ENCODE results near the gene NRF1. TPM values are rescaled to one million over a fixed set of nuclear protein-coding genes. Genes with fewer than 3 reads are reported as not detected.

Gene NRF1
- polyA plus RNA-seq, 1 experiment, result 13.3 TPM

GRCh38 chr7:129723679-129724078 lies 112.2 kb downstream of the NRF1 start:
- no peaks in the 10 kb centered on the region for H3K27me3 ChIP-seq (ENCODE audit: control insufficient read depth, insufficient read depth, low read length)
- DNase-seq (ENCODE audit: low read depth), result no peak
- ChIA-PET POLR2A (no interaction called here), CTCF (no interaction called here)
- TF ChIP-seq, protein P1, sequence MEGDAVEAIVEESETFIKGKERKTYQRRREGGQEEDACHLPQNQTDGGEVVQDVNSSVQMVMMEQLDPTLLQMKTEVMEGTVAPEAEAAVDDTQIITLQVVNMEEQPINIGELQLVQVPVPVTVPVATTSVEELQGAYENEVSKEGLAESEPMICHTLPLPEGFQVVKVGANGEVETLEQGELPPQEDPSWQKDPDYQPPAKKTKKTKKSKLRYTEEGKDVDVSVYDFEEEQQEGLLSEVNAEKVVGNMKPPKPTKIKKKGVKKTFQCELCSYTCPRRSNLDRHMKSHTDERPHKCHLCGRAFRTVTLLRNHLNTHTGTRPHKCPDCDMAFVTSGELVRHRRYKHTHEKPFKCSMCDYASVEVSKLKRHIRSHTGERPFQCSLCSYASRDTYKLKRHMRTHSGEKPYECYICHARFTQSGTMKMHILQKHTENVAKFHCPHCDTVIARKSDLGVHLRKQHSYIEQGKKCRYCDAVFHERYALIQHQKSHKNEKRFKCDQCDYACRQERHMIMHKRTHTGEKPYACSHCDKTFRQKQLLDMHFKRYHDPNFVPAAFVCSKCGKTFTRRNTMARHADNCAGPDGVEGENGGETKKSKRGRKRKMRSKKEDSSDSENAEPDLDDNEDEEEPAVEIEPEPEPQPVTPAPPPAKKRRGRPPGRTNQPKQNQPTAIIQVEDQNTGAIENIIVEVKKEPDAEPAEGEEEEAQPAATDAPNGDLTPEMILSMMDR (IDR thresholded peaks at IDR 0.05; ENCODE audit: insufficient read depth, low read depth, low read length), result no peak
- no peak overlapping the region for H3K4me3 ChIP-seq (ENCODE audit: low read depth, low read length)
- peaks cover 4% of the 10 kb centered on the region for H3K36me3 ChIP-seq (ENCODE audit: control insufficient read depth, insufficient read depth, low read length)

DNA sequence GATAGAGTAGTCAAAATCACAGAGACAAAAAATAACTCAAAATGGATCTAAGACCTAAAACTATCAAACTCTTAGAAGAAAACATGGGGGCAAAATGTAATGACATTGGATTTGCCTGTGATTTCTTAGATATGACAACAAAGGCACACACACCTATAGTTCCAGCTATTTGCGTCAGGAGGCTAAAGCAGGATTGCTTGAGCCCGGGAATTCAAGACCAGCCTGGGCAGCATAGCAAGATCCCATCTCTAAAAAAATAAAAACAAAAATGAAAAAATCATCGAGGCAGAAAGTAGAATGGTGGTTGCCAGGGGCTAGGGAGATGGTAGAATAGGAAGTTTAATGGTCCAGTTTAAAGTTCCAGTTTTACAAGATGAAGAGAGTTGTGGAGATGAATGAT lies 113.3 kb downstream of the NRF1 start:
- Histone ChIP-seq H3K27me3 (ENCODE audit: control insufficient read depth, insufficient read depth, low read length) (no peaks in the 10 kb centered on the region), H3K36me3 (ENCODE audit: control insufficient read depth, insufficient read depth, low read length) (peaks cover 4% of the 10 kb centered on the region), H3K4me3 (ENCODE audit: low read depth, low read length) (no peak overlapping the region)
- ChIA-PET CTCF (no interaction called here), POLR2A (no interaction called here)
- no peak for DNase-seq (ENCODE audit: low read depth)
- TF ChIP-seq, protein P1 (IDR thresholded peaks at IDR 0.05; ENCODE audit: insufficient read depth, low read depth, low read length), result no peak

DNA sequence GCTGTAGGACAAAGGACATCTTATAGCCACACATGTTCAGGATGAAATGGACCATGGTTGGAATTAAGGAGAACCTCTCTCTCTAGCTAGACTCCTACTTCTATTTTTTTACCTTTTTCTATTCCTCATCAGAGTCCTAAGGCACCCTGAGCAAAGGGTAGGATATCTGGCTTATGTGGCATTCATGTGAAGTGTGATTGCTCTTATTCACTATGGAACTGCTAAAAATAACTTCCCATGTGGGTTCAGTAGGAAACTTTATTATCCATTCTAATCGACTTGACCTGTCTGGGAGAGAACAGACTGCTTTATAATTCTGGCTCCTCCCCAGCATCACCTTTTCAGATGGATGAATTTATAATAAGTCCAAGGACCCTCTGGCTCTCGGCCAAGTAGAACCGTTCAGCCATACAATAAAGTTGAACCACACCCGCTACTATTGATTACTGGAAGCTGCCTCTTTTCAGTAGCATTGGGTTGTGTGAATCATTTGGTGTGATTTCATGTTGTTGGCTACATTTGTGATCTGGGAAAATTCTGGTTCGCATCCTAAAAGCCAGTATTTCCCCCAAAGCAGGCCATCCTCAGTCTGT lies 117.5 kb downstream of the NRF1 start:
- no peak for DNase-seq (ENCODE audit: low read depth)
- ChIA-PET CTCF (no interaction called here), POLR2A (no interaction called here)
- TF ChIP-seq, protein P1 (IDR thresholded peaks at IDR 0.05; ENCODE audit: insufficient read depth, low read depth, low read length), result no peak
- H3K36me3 ChIP-seq (ENCODE audit: control insufficient read depth, insufficient read depth, low read length), result peaks cover 4% of the 10 kb centered on the region
- no peaks in the 10 kb centered on the region for H3K27me3 ChIP-seq (ENCODE audit: control insufficient read depth, insufficient read depth, low read length)
- no peak overlapping the region for H3K4me3 ChIP-seq (ENCODE audit: low read depth, low read length)

- Histone ChIP-seq H3K4me3 (ENCODE audit: low read depth, low read length) (no peak overlapping the region), H3K36me3 (ENCODE audit: control insufficient read depth, insufficient read depth, low read length) (peaks cover 4% of the 10 kb centered on the region), H3K27me3 (ENCODE audit: control insufficient read depth, insufficient read depth, low read length) (no peaks in the 10 kb centered on the region)
- POLR2A ChIA-PET, result no interaction called here
- CTCF ChIA-PET, result no interaction called here
- DNase-seq (ENCODE audit: low read depth), result no peak
- TF ChIP-seq, protein P1 (IDR thresholded peaks at IDR 0.05; ENCODE audit: insufficient read depth, low read depth, low read length), result no peak
Measured at GRCh38 chr7:129729511-129729910, 118.0 kb downstream of the NRF1 start.

- H3K27me3 ChIP-seq (ENCODE audit: control insufficient read depth, insufficient read depth, low read length), result no peaks in the 10 kb centered on the region
- H3K36me3 ChIP-seq (ENCODE audit: control insufficient read depth, insufficient read depth, low read length), result peaks cover 4% of the 10 kb centered on the region
- no peak overlapping the region for H3K4me3 ChIP-seq (ENCODE audit: low read depth, low read length)
- ChIA-PET CTCF (no interaction called here), POLR2A (no interaction called here)
- DNase-seq (ENCODE audit: low read depth), result no peak
- TF ChIP-seq, protein P1 (IDR thresholded peaks at IDR 0.05; ENCODE audit: insufficient read depth, low read depth, low read length), result no peak
Measured at GRCh38 chr7:129730159-129730558, 118.6 kb downstream of the NRF1 start.
